Measurements from ENCODE around the gene CEP72. TPM values are rescaled to one million over a fixed set of nuclear protein-coding genes. Genes with fewer than 3 reads are reported as not detected.

CEP72 gene
- total RNA-seq, 1 experiment from 2014 or later: 16.4 TPM

- Mint-ChIP-seq H3K9me3 (ENCODE audit: unreplicated experiment) (peaks cover 5% of the 10 kb centered on the region), H3K27me3 (ENCODE audit: insufficient read depth, unreplicated experiment) (no peaks in the 10 kb centered on the region), H3K36me3 (ENCODE audit: insufficient read depth, unreplicated experiment) (peaks cover 21% of the 10 kb centered on the region), H3K4me1 (ENCODE audit: insufficient read depth, unreplicated experiment) (peaks cover 18% of the 10 kb centered on the region), H3K4me3 (ENCODE audit: unreplicated experiment) (peak overlapping the region; percentile 81), H3K27ac (ENCODE audit: low read depth, unreplicated experiment) (no peak overlapping the region)
- intact Hi-C loops (cut with micrococcal nuclease): no loop called here
- no peak for TF ChIP-seq CTCF (IDR thresholded peaks at IDR 0.05; ENCODE audit: unreplicated experiment)
- no peak for DNase-seq (ENCODE audit: unreplicated experiment)
- POLR2A ChIA-PET: interaction anchor here (0.7 to 1.9 kb wide), 4 partner anchors 95 to 166 kb away, joined by 3 to 8 read pairs (median 6); no protein-coding TSS in a partner anchor
- CTCF ChIA-PET: interaction anchor here (0.8 kb wide), 1 partner anchor 563 kb away, joined by 5 read pairs; no protein-coding TSS in a partner anchor
- no TSS peak for BruUV-seq (replicated peaks)
These were observed 1.1 kb upstream of the CEP72 start for GRCh38 chr5:610744-611730.

DNA sequence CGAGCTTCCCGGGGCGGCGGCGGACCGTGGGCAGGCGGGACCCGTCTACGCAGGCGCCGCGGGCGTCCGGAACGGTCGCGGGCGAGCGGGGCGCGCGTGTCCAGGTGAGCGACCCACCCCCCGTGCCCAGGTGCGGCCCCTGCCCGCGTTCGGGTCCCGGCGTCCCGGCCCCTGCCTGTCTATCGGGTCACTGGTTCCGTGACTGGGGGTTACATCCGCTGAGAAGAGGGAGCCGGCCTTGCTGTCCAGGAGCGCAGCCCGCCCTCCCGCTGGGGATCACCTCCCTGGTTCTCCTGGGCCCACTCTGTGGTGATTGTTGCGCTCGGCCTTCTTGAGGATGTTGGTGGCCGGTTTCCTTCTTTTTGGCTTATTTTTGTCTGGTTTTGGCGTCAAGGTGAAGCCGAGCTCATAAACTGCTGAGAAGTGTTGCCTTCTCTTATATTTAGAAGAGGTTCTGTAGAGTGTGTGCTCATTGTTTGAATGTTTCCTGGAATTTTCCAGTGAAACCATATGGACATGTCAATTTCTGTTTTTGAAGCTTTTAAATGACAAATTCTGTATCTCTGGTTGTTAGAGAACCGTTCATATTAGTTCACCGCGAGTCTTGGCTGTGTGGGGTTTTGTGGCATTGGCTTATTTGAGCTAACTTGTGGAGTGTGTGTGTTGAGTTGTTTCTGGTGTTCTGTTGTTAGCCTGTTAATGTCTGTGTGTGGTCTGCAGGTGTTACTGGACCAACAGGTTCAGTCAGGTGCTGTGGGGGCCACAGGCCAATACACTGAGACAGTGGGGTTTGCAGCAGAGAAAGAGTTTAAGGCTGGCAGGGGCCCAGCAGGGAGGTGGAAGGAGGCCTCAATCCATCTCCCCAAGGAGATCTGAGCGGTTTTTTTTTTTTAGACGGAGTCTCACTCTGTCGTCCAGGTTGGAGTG, 621 bp downstream of the CEP72 start:
- intact Hi-C loops (cut with micrococcal nuclease): no loop called here
- H3K27ac Mint-ChIP-seq (ENCODE audit: low read depth, unreplicated experiment): peak overlapping the region; percentile 93
- peaks cover 10% of the 10 kb centered on the region for H3K9me3 Mint-ChIP-seq (ENCODE audit: unreplicated experiment)
- POLR2A ChIA-PET: interaction anchor here (0.6 to 1.9 kb wide), 12 partner anchors 20 to 299 kb away, joined by 3 to 8 read pairs (median 4); no protein-coding TSS in a partner anchor
- peak; percentile 18 for DNase-seq (ENCODE audit: unreplicated experiment)
- CTCF ChIA-PET: interaction anchor here (0.6 to 1.5 kb wide), 3 partner anchors 12 to 166 kb away, joined by 4 to 8 read pairs (median 7); no protein-coding TSS in a partner anchor
- TSS peak; percentile 2 for BruUV-seq (replicated peaks)
- peaks cover 23% of the 10 kb centered on the region for H3K36me3 Mint-ChIP-seq (ENCODE audit: insufficient read depth, unreplicated experiment)
- H3K4me3 Mint-ChIP-seq (ENCODE audit: unreplicated experiment): peak overlapping the region; percentile 81
- H3K4me1 Mint-ChIP-seq (ENCODE audit: insufficient read depth, unreplicated experiment): peaks cover 18% of the 10 kb centered on the region
- TF ChIP-seq CTCF (IDR thresholded peaks at IDR 0.05; ENCODE audit: unreplicated experiment): no peak
- no peaks in the 10 kb centered on the region for H3K27me3 Mint-ChIP-seq (ENCODE audit: insufficient read depth, unreplicated experiment)

DNA sequence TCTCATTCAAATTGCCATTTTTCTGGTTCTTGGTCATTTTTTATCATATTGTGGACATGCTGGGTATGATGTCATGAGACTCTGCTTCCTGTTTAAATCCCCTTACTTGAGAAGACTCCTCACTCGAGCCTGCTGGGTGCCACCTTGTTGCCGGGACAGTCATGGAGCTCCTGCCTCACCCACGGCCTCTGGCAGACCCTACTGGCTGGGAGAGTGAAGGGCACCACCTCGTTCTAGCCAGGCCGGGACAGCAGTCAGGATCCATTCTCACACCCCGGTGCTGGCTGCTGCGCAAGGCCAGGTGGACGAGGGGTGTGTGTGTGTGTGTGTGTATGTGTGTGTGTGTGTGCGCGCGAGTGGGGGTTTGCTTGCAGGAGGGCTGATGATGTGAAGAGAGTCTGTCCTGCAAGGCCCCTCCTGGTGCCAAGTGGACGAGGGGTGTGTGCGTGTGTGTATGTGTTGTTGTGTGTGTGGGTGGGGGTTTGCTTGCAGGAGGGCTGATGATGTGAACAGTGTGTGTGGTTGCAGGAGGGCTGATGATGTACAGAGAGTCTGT, 4.4 kb downstream of the CEP72 start:
- CTCF ChIA-PET: no interaction called here
- intact Hi-C loops (cut with micrococcal nuclease): no loop called here
- Mint-ChIP-seq H3K4me3 (ENCODE audit: unreplicated experiment) (no peak overlapping the region), H3K27ac (ENCODE audit: low read depth, unreplicated experiment) (no peak overlapping the region), H3K27me3 (ENCODE audit: insufficient read depth, unreplicated experiment) (no peaks in the 10 kb centered on the region), H3K36me3 (ENCODE audit: insufficient read depth, unreplicated experiment) (peaks cover 30% of the 10 kb centered on the region), H3K4me1 (ENCODE audit: insufficient read depth, unreplicated experiment) (peaks cover 18% of the 10 kb centered on the region), H3K9me3 (ENCODE audit: unreplicated experiment) (peaks cover 10% of the 10 kb centered on the region)
- TF ChIP-seq CTCF (IDR thresholded peaks at IDR 0.05; ENCODE audit: unreplicated experiment): no peak
- POLR2A ChIA-PET: interaction anchor here (0.7 kb wide), 1 partner anchor 270 kb away, joined by 3 read pairs; no protein-coding TSS in a partner anchor
- no peak for DNase-seq (ENCODE audit: unreplicated experiment)
- BruUV-seq (replicated peaks): no TSS peak
